ENCODE measurements around the gene NUPR2. TPM values are rescaled to one million over a fixed set of nuclear protein-coding genes. Genes with fewer than 3 reads are reported as not detected.

NUPR2 gene
- total RNA-seq, 1 experiment from 2014 or later, result not detected

DNA sequence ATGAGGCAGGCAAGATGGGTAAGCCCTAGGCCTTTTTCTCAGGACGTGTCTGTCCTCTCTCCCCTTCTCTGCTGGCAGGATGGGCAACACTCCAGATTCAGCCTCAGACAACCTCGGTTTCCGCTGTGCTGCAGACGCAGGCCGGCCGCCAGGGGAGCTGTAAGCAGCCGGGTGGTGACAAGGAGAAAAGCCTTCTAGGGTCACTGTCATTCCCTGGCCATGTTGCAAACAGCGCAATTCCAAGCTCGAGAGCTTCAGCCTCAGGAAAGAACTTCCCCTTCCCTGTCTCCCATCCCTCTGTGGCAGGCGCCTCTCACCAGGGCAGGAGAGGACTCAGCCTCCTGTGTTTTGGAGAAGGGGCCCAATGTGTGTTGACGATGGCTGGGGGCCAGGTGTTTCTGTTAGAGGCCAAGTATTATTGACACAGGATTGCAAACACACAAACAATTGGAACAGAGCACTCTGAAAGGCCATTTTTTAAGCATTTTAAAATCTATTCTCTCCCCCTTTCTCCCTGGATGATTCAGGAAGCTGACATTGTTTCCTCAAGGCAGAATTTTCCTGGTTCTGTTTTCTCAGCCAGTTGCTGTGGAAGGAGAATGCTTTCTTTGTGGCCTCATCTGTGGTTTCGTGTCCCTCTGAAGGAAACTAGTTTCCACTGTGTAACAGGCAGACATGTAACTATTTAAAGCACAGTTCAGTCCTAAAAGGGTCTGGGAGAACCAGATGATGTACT is 36.6 kb downstream of the NUPR2 start:
- Histone ChIP-seq H3K4me1 (ENCODE audit: insufficient read depth, low read length) (no peaks in the 10 kb centered on the region), H3K79me1 (ENCODE audit: insufficient read depth, low read depth, low read length, poor library complexity, severe bottlenecking) (peaks cover 2% of the 10 kb centered on the region), H3K9me3 (ENCODE audit: control insufficient read depth, low read depth, low read length) (no peaks in the 10 kb centered on the region), H2AFZ (ENCODE audit: low read length) (no peak overlapping the region), H4K5ac (ENCODE audit: insufficient read length, low read depth, low read length) (no peak overlapping the region), H3T11ph (ENCODE audit: low read length) (no peak overlapping the region), H3K23me2 (ENCODE audit: insufficient read length, low read depth, low read length, poor library complexity, severe bottlenecking) (no peaks in the 10 kb centered on the region), H3K56ac (ENCODE audit: insufficient read length, low read depth, low read length) (no peak overlapping the region), H3K23ac (ENCODE audit: insufficient read length, low read depth, low read length) (no peak overlapping the region), H2AK5ac (ENCODE audit: insufficient read length, low read length) (no peak overlapping the region), H4K20me1 (ENCODE audit: control insufficient read depth, insufficient read depth, insufficient read length) (no peaks in the 10 kb centered on the region), H2BK120ac (ENCODE audit: low read depth, low read length, poor library complexity, severe bottlenecking) (no peak overlapping the region), H4K8ac (replicated peaks; ENCODE audit: insufficient read length, low read depth, low read length) (no peak overlapping the region), H3K27ac (ENCODE audit: insufficient read length, low read depth, low read length) (no peak overlapping the region), H2BK5ac (ENCODE audit: insufficient read length, low read length) (no peak overlapping the region), H2BK12ac (ENCODE audit: insufficient read length, low read depth, low read length) (no peak overlapping the region), H3K9ac (ENCODE audit: extremely low read depth, insufficient read length, low read length) (no peak overlapping the region), H3K27me3 (ENCODE audit: insufficient read depth, low read length) (no peaks in the 10 kb centered on the region), H3K4ac (ENCODE audit: low read depth, low read length) (no peak overlapping the region), H3K18ac (ENCODE audit: insufficient read length, low read depth, low read length) (no peak overlapping the region), H4K91ac (ENCODE audit: insufficient read length, low read depth, low read length) (no peak overlapping the region), H3K14ac (ENCODE audit: insufficient read depth, low read length) (no peak overlapping the region), H2BK20ac (ENCODE audit: low read depth, low read length, poor library complexity, severe bottlenecking) (no peak overlapping the region), H3K4me2 (ENCODE audit: insufficient read depth, insufficient read length, low read length) (no peak overlapping the region), H2BK15ac (ENCODE audit: low read depth, low read length) (no peak overlapping the region), H3K79me2 (ENCODE audit: insufficient read depth, low read length) (no peaks in the 10 kb centered on the region)
- peak; percentile 65 for DNase-seq
- Mint-ChIP-seq H3K27me3 (ENCODE audit: low read depth) (no peaks in the 10 kb centered on the region), H3K27ac (peak overlapping the region in 2 of 3 experiments; percentile 34 to 80; a peak in 2 of 7 replicates), H3K4me3 (no peak overlapping the region), H3K9me3 (no peaks in the 10 kb centered on the region; a peak in 1 of 5 replicates), H3K4me1 (no peaks in the 10 kb centered on the region), H3K36me3 (ENCODE audit: insufficient read depth in 1 of 3, low read depth in 3 of 3) (peaks cover 20 to 52% (median 37%) of the 10 kb centered on the region in 3 experiments; a peak in 6 of 7 replicates)
- no CpG with 5 or more reads among the region's 12 CpGs for WGBS (ENCODE audit: extremely low coverage, insufficient read length, low lambda C conversion rate)
- TF ChIP-seq, protein P1, sequence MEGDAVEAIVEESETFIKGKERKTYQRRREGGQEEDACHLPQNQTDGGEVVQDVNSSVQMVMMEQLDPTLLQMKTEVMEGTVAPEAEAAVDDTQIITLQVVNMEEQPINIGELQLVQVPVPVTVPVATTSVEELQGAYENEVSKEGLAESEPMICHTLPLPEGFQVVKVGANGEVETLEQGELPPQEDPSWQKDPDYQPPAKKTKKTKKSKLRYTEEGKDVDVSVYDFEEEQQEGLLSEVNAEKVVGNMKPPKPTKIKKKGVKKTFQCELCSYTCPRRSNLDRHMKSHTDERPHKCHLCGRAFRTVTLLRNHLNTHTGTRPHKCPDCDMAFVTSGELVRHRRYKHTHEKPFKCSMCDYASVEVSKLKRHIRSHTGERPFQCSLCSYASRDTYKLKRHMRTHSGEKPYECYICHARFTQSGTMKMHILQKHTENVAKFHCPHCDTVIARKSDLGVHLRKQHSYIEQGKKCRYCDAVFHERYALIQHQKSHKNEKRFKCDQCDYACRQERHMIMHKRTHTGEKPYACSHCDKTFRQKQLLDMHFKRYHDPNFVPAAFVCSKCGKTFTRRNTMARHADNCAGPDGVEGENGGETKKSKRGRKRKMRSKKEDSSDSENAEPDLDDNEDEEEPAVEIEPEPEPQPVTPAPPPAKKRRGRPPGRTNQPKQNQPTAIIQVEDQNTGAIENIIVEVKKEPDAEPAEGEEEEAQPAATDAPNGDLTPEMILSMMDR (conservative IDR thresholded peaks at IDR 0.05), result peak; percentile 52
